Measurements from ENCODE around the gene ASIC3. TPM values are rescaled to one million over a fixed set of nuclear protein-coding genes. Genes with fewer than 3 reads are reported as not detected.
"Not testable (repeated sequence)": the region's sequence is repeated elsewhere in the genome, so short reads cannot be mapped to it uniquely, and the experiment has no call there.

Gene ASIC3
- total RNA-seq, 1 experiment from 2014 or later: not detected

- Histone ChIP-seq H3K4me1 (replicated peaks) (peaks cover 20% of the 10 kb centered on the region), H3K27ac (no peak overlapping the region), H3K9me3 (replicated peaks) (no peaks in the 10 kb centered on the region), H3K4me3 (no peak overlapping the region), H3K27me3 (replicated peaks) (no peaks in the 10 kb centered on the region), H3K36me3 (peaks cover 47% of the 10 kb centered on the region)
- no peak for DNase-seq (ENCODE audit: low read depth in 1 of 2, low spot score in 2 of 2)
Measured at GRCh38 chr7:151032936-151033863, 15.1 kb upstream of the ASIC3 start.

- Histone ChIP-seq H3K4me3 (no peak overlapping the region), H3K4me1 (replicated peaks) (peaks cover 25% of the 10 kb centered on the region), H3K9me3 (replicated peaks) (no peaks in the 10 kb centered on the region), H3K27me3 (replicated peaks) (no peaks in the 10 kb centered on the region), H3K27ac (no peak overlapping the region), H3K36me3 (peaks cover 47% of the 10 kb centered on the region)
- no peak for DNase-seq (ENCODE audit: low read depth in 1 of 2, low spot score in 2 of 2)
Measured at GRCh38 chr7:151033864-151034249, 14.5 kb upstream of the ASIC3 start.

GRCh38 chr7:151034312-151035025, 13.9 kb upstream of the ASIC3 start:
- Histone ChIP-seq H3K4me1 (replicated peaks) (peaks cover 25% of the 10 kb centered on the region), H3K9me3 (replicated peaks) (no peaks in the 10 kb centered on the region), H3K27ac (no peak overlapping the region), H3K36me3 (peaks cover 47% of the 10 kb centered on the region), H3K27me3 (replicated peaks) (no peaks in the 10 kb centered on the region), H3K4me3 (no peak overlapping the region)
- no peak for DNase-seq (ENCODE audit: low read depth in 1 of 2, low spot score in 2 of 2)

- no peak overlapping the region for H3K4me3 ChIP-seq
- H3K27me3 ChIP-seq (replicated peaks): no peaks in the 10 kb centered on the region
- H3K4me1 ChIP-seq (replicated peaks): peaks cover 25% of the 10 kb centered on the region
- no peak overlapping the region for H3K27ac ChIP-seq
- H3K9me3 ChIP-seq (replicated peaks): no peaks in the 10 kb centered on the region
- H3K36me3 ChIP-seq: peaks cover 47% of the 10 kb centered on the region
- no peak for DNase-seq (ENCODE audit: low read depth in 1 of 2, low spot score in 2 of 2)
Measured at GRCh38 chr7:151035026-151035717, 13.2 kb upstream of the ASIC3 start.

GRCh38 chr7:151035902-151036301, 12.4 kb upstream of the ASIC3 start:
- Histone ChIP-seq H3K4me3 (no peak overlapping the region), H3K27ac (no peak overlapping the region), H3K9me3 (replicated peaks) (no peaks in the 10 kb centered on the region), H3K27me3 (replicated peaks) (no peaks in the 10 kb centered on the region), H3K4me1 (replicated peaks) (peaks cover 31% of the 10 kb centered on the region), H3K36me3 (peaks cover 47% of the 10 kb centered on the region)
- DNase-seq (ENCODE audit: low read depth in 1 of 2, low spot score in 2 of 2): no peak

GRCh38 chr7:151038951-151039849, 9.1 kb upstream of the ASIC3 start:
- Histone ChIP-seq H3K4me3 (no peak overlapping the region), H3K36me3 (peaks cover 34% of the 10 kb centered on the region), H3K9me3 (replicated peaks) (no peaks in the 10 kb centered on the region), H3K4me1 (replicated peaks) (peaks cover 31% of the 10 kb centered on the region), H3K27me3 (replicated peaks) (no peaks in the 10 kb centered on the region), H3K27ac (peak overlapping the region; percentile 68)
- peak; percentile 96 to 97 for DNase-seq (ENCODE audit: low read depth in 1 of 2, low spot score in 2 of 2)

- peaks cover 31% of the 10 kb centered on the region for H3K4me1 ChIP-seq (replicated peaks)
- DNase-seq (ENCODE audit: low read depth in 1 of 2, low spot score in 2 of 2): no peak
- H3K9me3 ChIP-seq (replicated peaks): no peaks in the 10 kb centered on the region
- peaks cover 26% of the 10 kb centered on the region for H3K36me3 ChIP-seq
- no peak overlapping the region for H3K4me3 ChIP-seq
- H3K27ac ChIP-seq: peak overlapping the region; percentile 1; the same call in 1 of the 2 replicates
- no peaks in the 10 kb centered on the region for H3K27me3 ChIP-seq (replicated peaks)
Measured at GRCh38 chr7:151039850-151040548, 8.3 kb upstream of the ASIC3 start.

- H3K27ac ChIP-seq: no peak overlapping the region
- peaks cover 31% of the 10 kb centered on the region for H3K4me1 ChIP-seq (replicated peaks)
- H3K9me3 ChIP-seq (replicated peaks): no peaks in the 10 kb centered on the region
- DNase-seq (ENCODE audit: low read depth in 1 of 2, low spot score in 2 of 2): no peak
- no peak overlapping the region for H3K4me3 ChIP-seq
- peaks cover 18% of the 10 kb centered on the region for H3K36me3 ChIP-seq
- H3K27me3 ChIP-seq (replicated peaks): no peaks in the 10 kb centered on the region
Measured at GRCh38 chr7:151040616-151041375, 7.5 kb upstream of the ASIC3 start.

- H3K9me3 ChIP-seq (replicated peaks); H3K27me3 ChIP-seq (replicated peaks); DNase-seq (ENCODE audit: low read depth in 1 of 2, low spot score in 2 of 2); H3K27ac ChIP-seq; H3K36me3 ChIP-seq; H3K4me3 ChIP-seq: not testable (repeated sequence)
- peaks cover 26% of the 10 kb centered on the region for H3K4me1 ChIP-seq (replicated peaks)
Measured at GRCh38 chr7:151043449-151043848, 4.9 kb upstream of the ASIC3 start.

GRCh38 chr7:151043959-151044358, 4.4 kb upstream of the ASIC3 start:
- Histone ChIP-seq H3K27me3 (replicated peaks) (no peaks in the 10 kb centered on the region), H3K27ac (no peak overlapping the region), H3K4me1 (replicated peaks) (peaks cover 20% of the 10 kb centered on the region), H3K9me3 (replicated peaks) (no peaks in the 10 kb centered on the region), H3K36me3 (peaks cover 4% of the 10 kb centered on the region), H3K4me3 (no peak overlapping the region)
- no peak for DNase-seq (ENCODE audit: low read depth in 1 of 2, low spot score in 2 of 2)

- DNase-seq (ENCODE audit: low read depth in 1 of 2, low spot score in 2 of 2): no peak
- peaks cover 4% of the 10 kb centered on the region for H3K36me3 ChIP-seq
- H3K9me3 ChIP-seq (replicated peaks): no peaks in the 10 kb centered on the region
- no peaks in the 10 kb centered on the region for H3K27me3 ChIP-seq (replicated peaks)
- peaks cover 7% of the 10 kb centered on the region for H3K4me1 ChIP-seq (replicated peaks)
- H3K4me3 ChIP-seq: no peak overlapping the region
- H3K27ac ChIP-seq: no peak overlapping the region
Measured at GRCh38 chr7:151045262-151045661, 3.1 kb upstream of the ASIC3 start.

GRCh38 chr7:151045967-151046366, 2.4 kb upstream of the ASIC3 start:
- Histone ChIP-seq H3K27ac (no peak overlapping the region), H3K4me3 (no peak overlapping the region), H3K27me3 (replicated peaks) (peaks cover 7% of the 10 kb centered on the region), H3K9me3 (replicated peaks) (no peaks in the 10 kb centered on the region), H3K36me3 (peaks cover 4% of the 10 kb centered on the region), H3K4me1 (replicated peaks) (peaks cover 5% of the 10 kb centered on the region)
- no peak for DNase-seq (ENCODE audit: low read depth in 1 of 2, low spot score in 2 of 2)

All from SJSA1 (cell line).